Colonic mucosa (tissue), 4 donors: ENCODE measurements around the gene MRPL23. TPM values are rescaled to one million over a fixed set of nuclear protein-coding genes. Genes with fewer than 3 reads are reported as not detected.

Source experiments
- DNase-seq: peaks from one replicate; pipeline ENCODE4 v3.0.0-alpha.2; 2020
- H3K27ac ChIP-seq: fragments of 200-600 bp; one replicate; pipeline ENCODE4 v1.8.0; 2021
- H3K27me3 ChIP-seq: fragments of 200-600 bp; one replicate; pipeline ENCODE4 v1.8.0; 2021
- H3K36me3 ChIP-seq: fragments of 200-600 bp; one replicate; pipeline ENCODE4 v1.8.0; 2021
- H3K4me1 ChIP-seq: fragments of 200-600 bp; one replicate; pipeline ENCODE4 v1.8.0; 2021; ENCODE audit warnings: mild to moderate bottlenecking
- H3K4me3 ChIP-seq: fragments of 200-600 bp; one replicate; pipeline ENCODE4 v1.8.0; 2021
- H3K9ac ChIP-seq, 2 donors: one replicate each; pipeline ENCODE4 v1.7.0; 2013; ENCODE audit warnings: control low read depth in 2 of 2, low read depth in 2 of 2, low read length in 2 of 2
- H3K9me3 ChIP-seq: fragments of 200-600 bp; one replicate; pipeline ENCODE4 v1.8.0; 2021
- intact Hi-C: fragments of 100-400 bp; cut with DNase I; formaldehyde crosslinking; loops from one replicate; pipeline ENCODE4 v1.14.1; 2022
- total RNA-seq, 2 donors: library from RNA; stranded (reverse); fragmentation: NEBNext Ultra II Directional in 1 of 2; extraction: Animal tissue kit (Norgen Biotek cat#: 25700) in 1 of 2; gene quantifications; one replicate each; pipeline ENCODE4 v1.2.1, GENCODE V29; 2021
- TF ChIP-seq, protein P1 (sequence below): fragments of 200-600 bp; IDR thresholded peaks from one replicate; pipeline ENCODE4 v1.8.0; 2022; ENCODE audit warnings: antibody characterized with exemption, mild to moderate bottlenecking
- donor health status: healthy.
- donor health status: DM: no; HTN: no; CAD: no.
- donor health status: DM: no; HTN: no; CAD: no.

MRPL23 gene
- total RNA-seq, 2 donors from 2014 or later = 89.4 to 140 TPM

DNA sequence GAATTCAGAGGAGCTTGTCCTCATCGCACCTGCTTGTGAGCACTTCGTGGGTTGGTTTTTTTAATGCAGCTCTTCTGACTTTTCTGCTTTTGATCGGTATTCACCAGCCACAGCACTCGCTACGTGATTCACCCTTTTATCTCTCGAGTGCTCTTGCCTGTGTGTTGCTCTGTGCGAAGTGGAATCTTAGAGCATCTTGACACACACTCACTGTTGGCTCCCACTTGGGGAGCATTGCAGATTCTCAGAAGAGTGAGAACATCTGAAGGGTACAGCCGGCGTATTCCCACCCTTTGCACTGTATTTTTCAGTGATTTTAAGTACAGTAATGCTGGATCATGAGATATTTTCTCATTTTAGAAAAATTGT lies 16.7 kb upstream of the MRPL23 start:
- Histone ChIP-seq H3K36me3 (no peaks in the 10 kb centered on the region), H3K9ac (no peak overlapping the region), H3K27ac (no peak overlapping the region), H3K27me3 (no peaks in the 10 kb centered on the region), H3K9me3 (no peaks in the 10 kb centered on the region), H3K4me1 (no peaks in the 10 kb centered on the region), H3K4me3 (no peak overlapping the region)
- TF ChIP-seq, protein P1, sequence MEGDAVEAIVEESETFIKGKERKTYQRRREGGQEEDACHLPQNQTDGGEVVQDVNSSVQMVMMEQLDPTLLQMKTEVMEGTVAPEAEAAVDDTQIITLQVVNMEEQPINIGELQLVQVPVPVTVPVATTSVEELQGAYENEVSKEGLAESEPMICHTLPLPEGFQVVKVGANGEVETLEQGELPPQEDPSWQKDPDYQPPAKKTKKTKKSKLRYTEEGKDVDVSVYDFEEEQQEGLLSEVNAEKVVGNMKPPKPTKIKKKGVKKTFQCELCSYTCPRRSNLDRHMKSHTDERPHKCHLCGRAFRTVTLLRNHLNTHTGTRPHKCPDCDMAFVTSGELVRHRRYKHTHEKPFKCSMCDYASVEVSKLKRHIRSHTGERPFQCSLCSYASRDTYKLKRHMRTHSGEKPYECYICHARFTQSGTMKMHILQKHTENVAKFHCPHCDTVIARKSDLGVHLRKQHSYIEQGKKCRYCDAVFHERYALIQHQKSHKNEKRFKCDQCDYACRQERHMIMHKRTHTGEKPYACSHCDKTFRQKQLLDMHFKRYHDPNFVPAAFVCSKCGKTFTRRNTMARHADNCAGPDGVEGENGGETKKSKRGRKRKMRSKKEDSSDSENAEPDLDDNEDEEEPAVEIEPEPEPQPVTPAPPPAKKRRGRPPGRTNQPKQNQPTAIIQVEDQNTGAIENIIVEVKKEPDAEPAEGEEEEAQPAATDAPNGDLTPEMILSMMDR = no peak
- DNase-seq = no peak
- intact Hi-C loops = no loop called here

DNA sequence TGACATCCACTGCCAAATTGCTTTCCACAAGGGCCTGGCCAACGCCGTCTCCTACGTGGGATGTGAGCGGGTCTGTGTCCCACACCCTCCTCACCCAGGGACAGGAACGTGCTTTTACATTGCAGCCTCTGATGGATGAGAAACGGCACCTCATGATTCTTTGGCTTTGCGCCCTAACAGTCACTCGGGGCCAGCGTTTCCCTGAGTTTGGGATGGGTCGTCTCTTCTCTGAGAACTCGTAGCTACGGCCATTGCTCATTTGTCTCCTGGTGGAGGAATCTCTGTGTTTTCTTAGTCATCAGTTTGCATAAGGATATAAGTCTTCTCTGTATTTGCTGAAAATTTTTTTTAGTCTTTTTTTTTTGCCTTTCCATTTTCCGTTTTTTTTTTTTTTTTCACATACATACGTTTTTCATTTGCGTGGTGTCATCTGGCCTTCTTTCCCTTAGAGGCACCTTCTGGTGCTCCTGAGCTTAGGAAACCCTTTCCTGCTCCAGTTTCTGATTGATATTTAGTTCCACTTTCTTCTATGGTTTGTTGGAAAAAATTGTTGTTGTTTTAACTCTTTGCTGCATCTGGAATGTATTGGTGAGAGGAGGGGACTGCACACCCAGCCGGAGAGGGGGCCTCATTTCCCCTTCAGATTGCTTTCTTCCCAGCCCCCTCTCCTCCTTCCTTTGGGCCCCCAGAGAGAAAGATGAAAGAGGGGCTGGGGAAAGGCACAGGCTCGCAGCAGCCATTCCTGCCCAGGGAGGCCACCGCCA lies 15.6 kb upstream of the MRPL23 start:
- Histone ChIP-seq H3K9ac (no peak overlapping the region), H3K27me3 (no peaks in the 10 kb centered on the region), H3K4me1 (no peaks in the 10 kb centered on the region), H3K27ac (no peak overlapping the region), H3K9me3 (no peaks in the 10 kb centered on the region), H3K36me3 (no peaks in the 10 kb centered on the region), H3K4me3 (no peak overlapping the region)
- TF ChIP-seq, protein P1 = no peak
- intact Hi-C loops = no loop called here
- DNase-seq = no peak

DNA sequence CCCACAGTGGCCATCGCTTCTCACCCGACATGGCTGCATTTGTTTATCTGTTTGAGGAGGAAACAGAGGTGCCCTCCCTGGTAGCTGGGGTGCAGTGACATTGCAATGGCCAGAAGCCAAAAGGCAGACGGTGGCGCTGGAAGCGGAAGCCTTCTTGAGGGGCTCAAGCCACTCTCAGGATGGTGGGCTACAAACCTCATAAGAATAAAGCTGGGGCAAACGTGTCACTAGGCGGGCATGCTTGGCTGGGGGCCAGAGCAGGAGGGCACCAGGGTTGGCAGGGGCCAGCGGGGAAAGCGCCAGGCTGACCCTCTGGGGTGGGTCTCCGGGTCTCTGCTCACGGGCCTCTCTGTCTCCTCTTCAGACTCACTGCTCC lies 15.0 kb upstream of the MRPL23 start:
- H3K9ac ChIP-seq = no peak overlapping the region
- intact Hi-C loops = no loop called here
- no peaks in the 10 kb centered on the region for H3K4me1 ChIP-seq
- no peak overlapping the region for H3K27ac ChIP-seq
- TF ChIP-seq, protein P1 = no peak
- H3K36me3 ChIP-seq = no peaks in the 10 kb centered on the region
- H3K4me3 ChIP-seq = no peak overlapping the region
- no peaks in the 10 kb centered on the region for H3K9me3 ChIP-seq
- H3K27me3 ChIP-seq = no peaks in the 10 kb centered on the region
- DNase-seq = no peak

DNA sequence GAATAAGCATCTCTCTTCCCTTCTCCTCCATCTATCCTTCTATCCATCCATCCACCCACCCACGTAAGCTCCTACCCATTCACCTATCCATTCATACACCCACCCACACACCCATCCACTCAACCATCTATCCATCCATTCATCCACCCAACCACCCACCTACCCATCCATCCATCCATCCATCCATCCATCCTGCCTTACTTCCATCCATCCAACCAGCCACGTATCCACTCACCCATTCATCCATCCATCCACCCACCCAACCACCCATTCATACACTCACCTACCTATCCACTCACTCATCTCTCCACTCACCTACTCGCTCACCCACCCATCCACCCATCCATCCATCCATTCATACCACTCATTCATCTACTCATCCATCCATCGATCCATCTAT lies 14.5 kb upstream of the MRPL23 start:
- Histone ChIP-seq H3K27me3 (no peaks in the 10 kb centered on the region), H3K27ac (no peak overlapping the region), H3K9ac (no peak overlapping the region), H3K4me3 (no peak overlapping the region), H3K36me3 (no peaks in the 10 kb centered on the region), H3K4me1 (no peaks in the 10 kb centered on the region), H3K9me3 (no peaks in the 10 kb centered on the region)
- TF ChIP-seq, protein P1 = no peak
- DNase-seq = no peak
- intact Hi-C loops = no loop called here

DNA sequence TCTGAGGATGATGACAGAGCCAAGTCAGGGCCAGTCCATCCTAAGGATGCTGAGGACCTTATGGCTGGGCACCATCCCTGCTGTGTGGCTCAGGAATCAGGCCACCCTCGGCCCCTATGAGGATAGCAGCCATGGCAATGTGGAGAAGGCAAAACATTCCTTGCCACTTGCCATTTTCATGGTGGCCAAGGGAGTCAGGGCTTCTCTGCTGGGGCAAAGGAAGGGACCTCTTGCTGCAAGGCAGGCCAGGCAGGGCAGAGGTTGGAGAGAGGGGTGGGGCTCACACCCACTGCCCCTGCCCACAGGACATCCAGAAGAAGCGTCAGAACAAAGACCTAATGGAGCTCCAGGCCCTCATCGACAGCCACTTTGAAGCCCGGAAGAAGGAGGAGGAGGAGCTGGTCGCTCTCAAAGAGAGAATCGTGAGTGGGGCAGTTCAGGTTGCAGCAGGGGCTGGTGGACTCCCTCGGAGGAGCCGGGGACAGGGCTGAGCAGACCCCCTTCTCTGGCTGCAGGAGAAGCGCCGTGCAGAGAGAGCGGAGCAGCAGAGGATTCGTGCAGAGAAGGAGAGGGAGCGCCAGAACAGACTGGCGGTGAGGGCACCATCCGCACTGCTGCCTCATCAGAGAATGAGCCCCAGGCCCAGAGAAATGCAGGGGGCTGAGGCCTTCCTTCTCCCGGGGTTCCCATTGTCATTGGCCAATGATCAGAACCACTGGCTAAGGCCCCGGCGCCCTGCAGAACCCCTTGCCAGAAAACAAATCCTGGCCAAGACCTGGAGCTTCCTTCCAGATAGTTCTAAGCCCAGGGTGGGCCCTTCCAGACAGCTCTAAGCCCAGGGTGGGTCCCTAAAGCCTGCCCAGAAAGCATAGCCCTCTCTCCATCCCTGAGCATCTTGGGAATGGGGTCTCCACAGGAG lies 13.5 kb upstream of the MRPL23 start:
- no peak overlapping the region for H3K4me3 ChIP-seq
- no peaks in the 10 kb centered on the region for H3K4me1 ChIP-seq
- intact Hi-C loops = no loop called here
- DNase-seq = no peak
- H3K9ac ChIP-seq = no peak overlapping the region
- no peaks in the 10 kb centered on the region for H3K36me3 ChIP-seq
- H3K27ac ChIP-seq = no peak overlapping the region
- TF ChIP-seq, protein P1 = no peak
- no peaks in the 10 kb centered on the region for H3K9me3 ChIP-seq
- H3K27me3 ChIP-seq = no peaks in the 10 kb centered on the region
